CD14-positive monocyte (primary cell): Measurements from ENCODE around the gene SPINK1. TPM values are rescaled to one million over a fixed set of nuclear protein-coding genes. Genes with fewer than 3 reads are reported as not detected.
"Not testable (repeated sequence)": the region's sequence is repeated elsewhere in the genome, so short reads cannot be mapped to it uniquely, and the experiment has no call there.

ENCODE experiments used
- DNase-seq, 3 donors: peaks; one replicate each; pipeline ENCODE4 v3.0.0-alpha.2; 2011 to 2022
- H2AFZ ChIP-seq: 2 replicates; pipeline ENCODE4 v1.6.0; 2012; ENCODE audit warnings: mild to moderate bottlenecking, low read depth, low read length, inconsistent platforms; ENCODE audit not compliant: insufficient read depth, poor library complexity, severe bottlenecking
- H3K27ac ChIP-seq, 2 donors: 1 replicate in 1 of 2; 2 replicates in 1 of 2; pipeline ENCODE4 v1.5.1; 2012 to 2013; ENCODE audit warnings: low read length in 2 of 2, control low read depth in 1 of 2, inconsistent platforms in 1 of 2, low read depth in 1 of 2, mild to moderate bottlenecking in 1 of 2
- H3K27me3 ChIP-seq, 2 donors: one replicate each; pipeline versions ENCODE4 v1.6.0 to v1.6.1; 2011 to 2013; ENCODE audit warnings: low read length in 2 of 2; ENCODE audit not compliant: control insufficient read depth in 2 of 2, insufficient read depth in 2 of 2
- H3K36me3 ChIP-seq, 2 donors: replicated peaks in 1 of 2; 1 replicate in 1 of 2; 2 replicates in 1 of 2; pipeline versions ENCODE4 v1.5.1 to v1.6.1; 2012 to 2013; ENCODE audit warnings: low read length in 2 of 2, control low read depth in 1 of 2, inconsistent platforms in 1 of 2, mild to moderate bottlenecking in 1 of 2; ENCODE audit not compliant: insufficient read depth in 2 of 2, control insufficient read depth in 1 of 2
- H3K4me1 ChIP-seq, 2 donors: 1 replicate in 1 of 2; 2 replicates in 1 of 2; pipeline versions ENCODE4 v1.5.1 to v1.6.1; 2012 to 2013; ENCODE audit warnings: low read length in 2 of 2, control low read depth in 1 of 2, inconsistent platforms in 1 of 2, mild to moderate bottlenecking in 1 of 2, moderate library complexity in 1 of 2; ENCODE audit not compliant: insufficient read depth in 2 of 2, control insufficient read depth in 1 of 2
- H3K4me2 ChIP-seq: replicated peaks from 2 replicates; pipeline ENCODE3; 2012; ENCODE audit warnings: low read length, moderate library complexity, mild to moderate bottlenecking; ENCODE audit not compliant: poor library complexity, severe bottlenecking; ENCODE audit errors: extremely low read depth
- H3K4me3 ChIP-seq, 3 experiments: fragments of 200-600 bp in 1 of 3; sonication (generic) in 1 of 3; replicated peaks in 1 of 3; 1 replicate in 2 of 3; 2 replicates in 1 of 3; pipeline ENCODE4 v1.5.1; 2011 to 2013; ENCODE audit warnings: low read length in 3 of 3, mild to moderate bottlenecking in 3 of 3, control low read depth in 2 of 3, low read depth in 2 of 3, inconsistent platforms in 1 of 3, moderate library complexity in 1 of 3
- H3K79me2 ChIP-seq: 2 replicates; pipeline ENCODE4 v1.6.0; 2012; ENCODE audit warnings: mild to moderate bottlenecking, control low read depth, inconsistent platforms, low read length, moderate library complexity; ENCODE audit not compliant: insufficient read depth
- H3K9ac ChIP-seq: 2 replicates; pipeline ENCODE4 v1.6.0; 2017; ENCODE audit warnings: low read length, mild to moderate bottlenecking; ENCODE audit not compliant: insufficient read depth, poor library complexity, severe bottlenecking
- H3K9me3 ChIP-seq, 2 donors: replicated peaks in 1 of 2; 1 replicate in 1 of 2; 2 replicates in 1 of 2; pipeline versions ENCODE4 v1.5.1 to v1.6.1; 2012 to 2013; ENCODE audit warnings: low read length in 2 of 2, control low read depth in 1 of 2; ENCODE audit not compliant: control insufficient read depth in 1 of 2, insufficient read depth in 1 of 2
- H4K20me1 ChIP-seq: 2 replicates; pipeline ENCODE4 v1.6.0; 2012; ENCODE audit warnings: mild to moderate bottlenecking, low read length, control low read depth, moderate library complexity; ENCODE audit not compliant: insufficient read depth
- H3K27ac Mint-ChIP-seq, 7 donors: one replicate each; pipeline ENCODE4 v1.8.0; 2020; ENCODE audit warnings: mild to moderate bottlenecking in 7 of 7, mixed read lengths in 7 of 7, moderate library complexity in 6 of 7, inconsistent platforms in 2 of 7
- H3K27me3 Mint-ChIP-seq, 3 donors: one replicate each; pipeline ENCODE4 v1.8.0; 2021 to 2022; ENCODE audit warnings: low read depth in 3 of 3, mild to moderate bottlenecking in 3 of 3, mixed read lengths in 3 of 3, moderate library complexity in 3 of 3, inconsistent platforms in 1 of 3
- H3K36me3 Mint-ChIP-seq, 2 donors: one replicate each; pipeline ENCODE4 v1.8.0; 2020; ENCODE audit warnings: mixed read lengths in 2 of 2, inconsistent platforms in 1 of 2, mild to moderate bottlenecking in 1 of 2
- H3K4me1 Mint-ChIP-seq: one replicate; pipeline ENCODE4 v1.8.0; 2020; ENCODE audit warnings: mild to moderate bottlenecking, mixed read lengths
- H3K4me3 Mint-ChIP-seq, 2 donors: one replicate each; pipeline ENCODE4 v1.8.0; 2020; ENCODE audit warnings: mild to moderate bottlenecking in 2 of 2, mixed read lengths in 2 of 2, moderate library complexity in 1 of 2
- H3K9me3 Mint-ChIP-seq, 7 donors: one replicate each; pipeline ENCODE4 v1.8.0; 2020 to 2022; ENCODE audit warnings: mixed read lengths in 7 of 7, mild to moderate bottlenecking in 6 of 7, moderate library complexity in 6 of 7, inconsistent platforms in 2 of 7
- CTCF ChIP-seq: fragments of 200-600 bp; IDR thresholded peaks from one replicate; pipeline ENCODE4 v1.8.0; 2022; ENCODE audit warnings: antibody characterized with exemption, mild to moderate bottlenecking
- WGBS: methylation state at CpG from one replicate; pipeline ENCODE4 v1.1.5; 2013; ENCODE audit warnings: missing lambda C conversion rate; ENCODE audit not compliant: insufficient coverage; 5-methylcytosine and 5-hydroxymethylcytosine counted together
- intact Hi-C, 2 donors: fragments of 100-400 bp; cut with micrococcal nuclease; formaldehyde crosslinking; loops; one replicate each; pipeline versions ENCODE4 v1.15.0 to v1.15.1; 2023
- polyA plus RNA-seq, 3 donors: library from polyadenylated mRNA; depleted of rRNA in 1 of 3; unstranded in 2 of 3; stranded (reverse) in 1 of 3; fragments of 300-500 nt in 2 of 3; fragments of >200 nt in 1 of 3; fragmentation: Illumina TruSeq in 2 of 3; gene quantifications; 1 replicate in 2 of 3; 2 replicates in 1 of 3; pipeline ENCODE4 v1.2.3, GENCODE V29; 2012 to 2021

The SPINK1 gene
- polyA plus RNA-seq, 3 donors = not detected

- H3K27ac ChIP-seq, H3K9me3 Mint-ChIP-seq, H3K4me1 ChIP-seq, H3K9me3 ChIP-seq, H3K4me2 ChIP-seq, H4K20me1 ChIP-seq, H3K36me3 ChIP-seq, H3K4me3 ChIP-seq, DNase-seq, H2AFZ ChIP-seq, H3K27me3 ChIP-seq, H3K27ac Mint-ChIP-seq, H3K9ac ChIP-seq, intact Hi-C loops, H3K27me3 Mint-ChIP-seq, H3K36me3 Mint-ChIP-seq, H3K79me2 ChIP-seq: not testable (repeated sequence)
- Mint-ChIP-seq H3K4me1 (peaks cover 33% of the 10 kb centered on the region), H3K4me3 (peak overlapping the region in 1 of 2 donors; percentile 6)
- 96% methylated on average over 15 of the region's 18 CpGs for WGBS
Measured at GRCh38 chr5:147871980-147872549, 40.6 kb upstream of the SPINK1 start.

DNA sequence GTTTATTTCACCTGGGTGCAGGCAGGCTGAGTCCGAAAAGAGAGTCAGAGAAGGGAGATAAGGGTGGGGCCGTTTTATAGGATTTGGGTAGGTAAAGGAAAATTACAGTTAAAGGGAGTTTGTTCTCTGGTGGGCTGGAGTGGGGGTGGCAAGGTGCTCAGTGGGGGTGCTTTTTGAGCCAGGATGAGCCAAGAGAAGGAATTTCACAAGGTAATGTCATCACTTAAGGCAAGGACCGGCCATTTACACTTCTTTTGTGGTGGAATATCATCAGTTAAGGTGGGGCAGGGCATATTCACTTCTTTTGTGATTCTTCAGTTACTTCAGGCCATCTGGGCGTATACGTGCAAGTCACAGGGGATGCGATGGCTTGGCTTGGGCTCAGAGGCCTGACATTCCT, 38.4 kb upstream of the SPINK1 start:
- intact Hi-C loops, H3K36me3 Mint-ChIP-seq, H3K4me3 ChIP-seq, H3K4me2 ChIP-seq, H3K79me2 ChIP-seq, H2AFZ ChIP-seq, H3K9ac ChIP-seq, H3K9me3 ChIP-seq, DNase-seq, H3K4me3 Mint-ChIP-seq, H3K27ac ChIP-seq, H3K36me3 ChIP-seq, H3K4me1 ChIP-seq, H3K27me3 Mint-ChIP-seq, H3K27me3 ChIP-seq, H4K20me1 ChIP-seq: not testable (repeated sequence)
- 71% methylated on average over 1 of the region's 6 CpGs for WGBS
- Mint-ChIP-seq H3K9me3 (peaks cover 1 to 10% (median 2%) of the 10 kb centered on the region in 7 donors), H3K4me1 (peaks cover 45% of the 10 kb centered on the region), H3K27ac (peak overlapping the region in 2 of 7 donors; percentile 11 to 73)

DNA sequence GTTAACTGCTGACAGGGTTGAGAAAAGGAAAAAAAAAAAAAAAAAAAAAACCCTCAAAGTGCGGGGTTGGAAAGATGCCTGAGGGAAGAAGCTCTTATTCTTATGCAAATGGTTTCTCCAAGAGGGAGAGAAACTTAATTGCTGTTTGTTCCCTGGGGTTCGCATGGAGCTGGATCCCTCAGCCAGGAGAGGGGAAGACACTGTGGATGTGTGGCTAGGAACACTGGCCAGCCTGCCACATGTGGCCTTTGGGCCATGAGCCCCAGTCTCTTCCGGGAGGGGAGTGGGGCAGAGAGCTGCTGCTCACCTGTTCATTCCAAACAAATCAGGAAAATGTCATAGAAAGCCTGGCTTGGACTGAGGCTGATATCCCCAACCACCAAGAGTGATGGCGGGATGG, 37.6 kb upstream of the SPINK1 start:
- H3K27me3 Mint-ChIP-seq = peaks cover 0 to 2% (median 0%) of the 10 kb centered on the region in 3 donors
- no peak overlapping the region for H3K4me2 ChIP-seq
- intact Hi-C loops = no loop called here
- no peak overlapping the region for H3K4me3 Mint-ChIP-seq
- no peak overlapping the region for H2AFZ ChIP-seq
- H3K27ac Mint-ChIP-seq = no peak overlapping the region
- peaks cover 0 to 5% of the 10 kb centered on the region in 2 donors for H3K36me3 Mint-ChIP-seq
- H3K9me3 Mint-ChIP-seq = peaks cover 1 to 10% (median 2%) of the 10 kb centered on the region in 7 donors
- H3K4me1 ChIP-seq = peaks cover 3 to 11% of the 10 kb centered on the region in 2 donors
- no peaks in the 10 kb centered on the region for H3K79me2 ChIP-seq
- no peak for DNase-seq
- peaks cover 45% of the 10 kb centered on the region for H3K4me1 Mint-ChIP-seq
- no peaks in the 10 kb centered on the region for H3K9me3 ChIP-seq
- 100% methylated on average over 2 of the region's 4 CpGs for WGBS
- H3K4me3 ChIP-seq = no peak overlapping the region
- no peaks in the 10 kb centered on the region for H3K27me3 ChIP-seq
- H3K9ac ChIP-seq = no peak overlapping the region
- no peaks in the 10 kb centered on the region for H4K20me1 ChIP-seq
- H3K36me3 ChIP-seq = no peaks in the 10 kb centered on the region
- no peak overlapping the region for H3K27ac ChIP-seq
- TF ChIP-seq CTCF = no peak
